Uterus (tissue), 2 donors: ENCODE results near the gene USP44.

ENCODE experiments used
- POLR2A ChIP-seq, 2 donors: fragments of 450-650 bp; IDR thresholded peaks; one replicate each; pipeline ENCODE4 v1.6.1; 2016; ENCODE audit warnings: antibody characterized with exemption in 2 of 2, mild to moderate bottlenecking in 1 of 2, moderate library complexity in 1 of 2
- TF ChIP-seq, protein P1 (sequence below), 4 experiments: fragments of 200-600 bp in 2 of 4; fragments of 450-650 bp in 2 of 4; sonication (generic) in 2 of 4; IDR thresholded peaks; one replicate each; pipeline ENCODE4 v1.5.1; 2016 to 2019; ENCODE audit warnings: antibody characterized with exemption in 4 of 4, mild to moderate bottlenecking in 2 of 4, moderate library complexity in 1 of 4

DNA sequence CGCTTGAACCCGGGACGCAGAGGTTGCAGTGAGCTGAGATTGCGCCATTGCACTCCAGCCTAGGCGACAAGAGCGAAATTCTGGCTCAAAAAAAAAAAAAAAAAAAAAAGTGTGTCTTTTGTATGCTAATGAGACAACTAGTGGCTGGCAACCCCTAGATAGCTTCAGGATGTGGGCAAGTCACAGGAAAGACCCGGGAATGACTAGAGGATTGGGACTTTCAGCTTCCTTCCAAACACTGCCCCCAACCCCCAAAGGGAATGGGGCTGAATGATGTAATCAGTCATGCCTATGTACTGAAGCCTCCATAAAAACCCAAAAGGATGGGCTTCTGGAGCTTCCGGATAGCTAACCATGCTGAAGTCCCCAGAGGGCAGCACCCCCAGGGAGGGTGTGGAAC is 28.6 kb downstream of the USP44 start:
- TF ChIP-seq, protein P1, sequence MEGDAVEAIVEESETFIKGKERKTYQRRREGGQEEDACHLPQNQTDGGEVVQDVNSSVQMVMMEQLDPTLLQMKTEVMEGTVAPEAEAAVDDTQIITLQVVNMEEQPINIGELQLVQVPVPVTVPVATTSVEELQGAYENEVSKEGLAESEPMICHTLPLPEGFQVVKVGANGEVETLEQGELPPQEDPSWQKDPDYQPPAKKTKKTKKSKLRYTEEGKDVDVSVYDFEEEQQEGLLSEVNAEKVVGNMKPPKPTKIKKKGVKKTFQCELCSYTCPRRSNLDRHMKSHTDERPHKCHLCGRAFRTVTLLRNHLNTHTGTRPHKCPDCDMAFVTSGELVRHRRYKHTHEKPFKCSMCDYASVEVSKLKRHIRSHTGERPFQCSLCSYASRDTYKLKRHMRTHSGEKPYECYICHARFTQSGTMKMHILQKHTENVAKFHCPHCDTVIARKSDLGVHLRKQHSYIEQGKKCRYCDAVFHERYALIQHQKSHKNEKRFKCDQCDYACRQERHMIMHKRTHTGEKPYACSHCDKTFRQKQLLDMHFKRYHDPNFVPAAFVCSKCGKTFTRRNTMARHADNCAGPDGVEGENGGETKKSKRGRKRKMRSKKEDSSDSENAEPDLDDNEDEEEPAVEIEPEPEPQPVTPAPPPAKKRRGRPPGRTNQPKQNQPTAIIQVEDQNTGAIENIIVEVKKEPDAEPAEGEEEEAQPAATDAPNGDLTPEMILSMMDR (IDR thresholded peaks at IDR 0.05) = no peak
- TF ChIP-seq POLR2A (IDR thresholded peaks at IDR 0.05) = no peak
